Effector CD8-positive, alpha-beta T cell (primary cell): ENCODE results near the gene SUCNR1.
"Not testable (repeated sequence)": the region's sequence is repeated elsewhere in the genome, so short reads cannot be mapped to it uniquely, and the experiment has no call there.

ENCODE experiments used
- DNase-seq: peaks from one replicate; lab custom pipeline; 2025; lab: John Stamatoyannopoulos, UW

The SUCNR1 gene

GRCh38 chr3:151900884-151901643 lies 27.6 kb downstream of the SUCNR1 start:
- DNase-seq: no peak

- no peak for DNase-seq
These were observed 28.3 kb downstream of the SUCNR1 start for GRCh38 chr3:151901644-151902285.

GRCh38 chr3:151903501-151903991 lies 30.1 kb downstream of the SUCNR1 start:
- DNase-seq: no peak

- DNase-seq: no peak
These were observed 32.2 kb downstream of the SUCNR1 start for GRCh38 chr3:151905647-151906046.

- DNase-seq: no peak
These were observed 33.3 kb downstream of the SUCNR1 start for GRCh38 chr3:151906751-151907150.

GRCh38 chr3:151908399-151908798 lies 35.0 kb downstream of the SUCNR1 start:
- DNase-seq: no peak

- no peak for DNase-seq
These were observed 36.4 kb downstream of the SUCNR1 start for GRCh38 chr3:151909681-151910405.

- no peak for DNase-seq
These were observed 38.0 kb downstream of the SUCNR1 start for GRCh38 chr3:151911462-151911861.

- DNase-seq: no peak
These were observed 38.6 kb downstream of the SUCNR1 start for GRCh38 chr3:151912028-151912427.

- no peak for DNase-seq
These were observed 43.3 kb downstream of the SUCNR1 start for GRCh38 chr3:151916781-151917180.

GRCh38 chr3:151918253-151919029 lies 45.0 kb downstream of the SUCNR1 start:
- DNase-seq: no peak

GRCh38 chr3:151919030-151919328 lies 45.5 kb downstream of the SUCNR1 start:
- no peak for DNase-seq

GRCh38 chr3:151919446-151919845 lies 46.0 kb downstream of the SUCNR1 start:
- no peak for DNase-seq

GRCh38 chr3:151923901-151924300 lies 50.5 kb downstream of the SUCNR1 start:
- DNase-seq: no peak

- no peak for DNase-seq
These were observed 51.3 kb downstream of the SUCNR1 start for GRCh38 chr3:151924753-151925152.

- DNase-seq: no peak
These were observed 52.0 kb downstream of the SUCNR1 start for GRCh38 chr3:151925419-151925818.

GRCh38 chr3:151925876-151926275 lies 52.4 kb downstream of the SUCNR1 start:
- DNase-seq: no peak

GRCh38 chr3:151926956-151927355 lies 53.5 kb downstream of the SUCNR1 start:
- DNase-seq: no peak

GRCh38 chr3:151927915-151928525 lies 54.6 kb downstream of the SUCNR1 start:
- DNase-seq: not testable (repeated sequence)

- no peak for DNase-seq
These were observed 57.7 kb downstream of the SUCNR1 start for GRCh38 chr3:151931171-151931570.

- no peak for DNase-seq
These were observed 59.9 kb downstream of the SUCNR1 start for GRCh38 chr3:151933234-151933853.
